ENCODE measurements around the gene TMF1. TPM values are rescaled to one million over a fixed set of nuclear protein-coding genes. Genes with fewer than 3 reads are reported as not detected.

The TMF1 gene
- total RNA-seq, 1 donor from 2014 or later = 32.2 TPM

DNA sequence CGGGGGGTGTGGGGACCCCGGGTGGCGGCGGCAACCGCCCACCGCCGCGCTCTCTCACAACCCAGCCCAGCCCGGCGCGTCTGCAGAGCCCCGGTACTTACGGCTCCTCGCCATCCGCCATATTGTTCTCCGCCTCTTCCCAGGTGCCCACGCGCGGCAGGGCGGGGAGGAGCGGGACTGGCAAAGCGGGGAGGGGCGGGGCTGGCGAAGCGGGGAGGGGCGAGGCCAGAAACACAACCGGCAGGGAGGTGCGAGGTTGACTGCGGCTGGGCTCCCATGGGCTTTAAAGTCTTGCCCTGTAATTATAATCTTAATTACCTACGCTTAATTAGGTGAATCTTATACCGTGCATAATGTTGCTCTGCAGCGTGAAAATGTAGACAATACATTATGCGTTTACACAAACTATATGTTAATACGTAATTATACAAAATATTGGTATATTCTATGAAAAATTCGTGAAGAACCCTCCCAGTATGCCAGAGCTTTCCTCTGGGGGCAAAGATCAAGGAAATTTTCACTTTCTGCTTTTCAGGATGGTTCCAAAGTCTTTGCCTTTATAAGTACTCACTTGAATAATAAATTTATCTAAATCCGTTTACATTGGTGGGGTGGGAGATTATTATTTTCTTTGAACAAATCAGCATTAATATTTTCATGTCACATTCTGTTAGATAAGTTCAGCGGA is 28.2 kb upstream of the TMF1 start, which contains the start of gene UBA3:
TSS of gene UBA3 (minus strand) at position 133 of the 688 bp plus-strand sequence. CDS start at position 121, 12 bp downstream.
- DNase-seq (ENCODE audit: low read depth, low spot score) = peak; percentile 49

DNA sequence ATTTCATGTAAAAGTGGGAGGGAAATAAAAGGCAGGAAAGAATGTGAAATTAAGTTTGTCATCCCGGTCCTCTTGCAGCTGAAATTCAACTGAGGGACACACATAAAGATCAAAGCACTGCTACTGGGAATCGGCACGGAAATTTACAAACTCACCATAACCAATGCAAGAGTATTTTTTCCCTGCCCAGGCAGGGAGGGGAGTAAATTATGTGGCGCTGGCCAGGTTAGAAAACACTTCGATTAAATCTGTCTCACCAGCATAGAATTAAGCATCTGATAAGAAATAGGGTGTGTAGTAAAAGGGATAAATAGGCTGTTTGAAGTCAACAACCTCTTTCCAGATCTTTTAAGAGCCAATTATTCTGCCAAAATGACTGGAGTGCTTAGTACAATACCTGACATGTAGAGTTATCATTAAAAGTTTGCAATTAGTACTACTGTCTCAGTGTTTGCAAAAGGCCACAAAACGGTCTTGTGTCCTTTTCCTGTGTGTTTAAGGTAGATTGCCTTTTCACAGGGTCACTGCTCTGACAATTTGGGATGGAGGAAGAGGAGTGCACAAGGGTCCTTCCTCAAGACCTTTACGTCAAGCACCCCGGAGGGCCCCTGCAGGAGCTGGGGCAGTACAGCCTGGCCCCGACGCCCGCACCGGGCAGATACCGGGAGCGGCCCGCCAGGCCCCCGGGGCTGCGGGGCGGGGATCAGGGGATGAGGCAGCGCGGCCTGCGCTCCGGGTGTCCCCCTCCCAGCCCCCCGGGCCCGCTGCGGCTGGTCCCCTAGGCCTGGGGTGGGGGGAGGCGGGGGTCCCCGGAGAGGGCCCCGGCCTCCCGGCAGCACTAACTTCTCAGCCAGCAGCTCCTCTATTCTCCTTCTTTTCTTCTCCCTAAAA is 27.4 kb upstream of the TMF1 start:
- DNase-seq (ENCODE audit: low read depth, low spot score) = no peak

DNA sequence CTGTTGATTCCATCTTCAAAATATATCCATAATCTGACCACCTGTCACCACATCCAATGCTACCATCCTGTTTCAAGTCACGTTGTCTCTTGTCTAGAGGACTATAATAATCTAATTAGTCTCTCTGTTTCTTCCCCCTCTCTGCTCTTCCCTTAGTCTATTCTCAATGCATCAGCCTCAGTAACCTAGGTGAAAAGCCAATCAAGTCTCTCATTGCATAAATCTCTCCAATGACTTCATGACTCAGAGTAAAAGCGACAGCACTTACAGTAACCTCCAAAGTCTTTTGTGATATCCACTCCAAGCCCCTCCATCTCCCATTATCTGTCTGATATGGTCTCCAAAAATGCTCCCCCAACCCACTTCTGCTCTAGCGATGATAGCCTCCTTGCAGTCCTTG is 20.8 kb upstream of the TMF1 start:
- no peak for DNase-seq (ENCODE audit: low read depth, low spot score)

DNA sequence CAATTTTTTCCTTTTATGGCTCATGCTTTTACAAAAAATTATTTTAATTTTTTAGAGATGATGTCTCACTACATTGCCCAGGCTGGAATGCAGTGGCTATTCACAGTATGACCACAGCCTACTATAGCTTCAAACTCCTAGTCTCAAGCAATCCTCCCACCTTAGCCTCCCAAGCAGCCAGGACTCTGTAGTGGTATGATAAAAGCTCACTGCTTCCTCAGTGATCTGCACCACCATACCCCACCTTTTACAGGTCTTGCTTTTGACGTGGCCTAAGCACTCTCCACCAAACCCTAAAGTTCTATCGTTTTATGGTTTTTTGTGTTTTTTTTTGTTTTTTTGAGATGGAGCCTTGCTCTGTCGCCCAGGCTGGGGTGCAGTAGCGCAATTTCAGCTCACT is 14.0 kb upstream of the TMF1 start:
- no peak for DNase-seq (ENCODE audit: low read depth, low spot score)

DNA sequence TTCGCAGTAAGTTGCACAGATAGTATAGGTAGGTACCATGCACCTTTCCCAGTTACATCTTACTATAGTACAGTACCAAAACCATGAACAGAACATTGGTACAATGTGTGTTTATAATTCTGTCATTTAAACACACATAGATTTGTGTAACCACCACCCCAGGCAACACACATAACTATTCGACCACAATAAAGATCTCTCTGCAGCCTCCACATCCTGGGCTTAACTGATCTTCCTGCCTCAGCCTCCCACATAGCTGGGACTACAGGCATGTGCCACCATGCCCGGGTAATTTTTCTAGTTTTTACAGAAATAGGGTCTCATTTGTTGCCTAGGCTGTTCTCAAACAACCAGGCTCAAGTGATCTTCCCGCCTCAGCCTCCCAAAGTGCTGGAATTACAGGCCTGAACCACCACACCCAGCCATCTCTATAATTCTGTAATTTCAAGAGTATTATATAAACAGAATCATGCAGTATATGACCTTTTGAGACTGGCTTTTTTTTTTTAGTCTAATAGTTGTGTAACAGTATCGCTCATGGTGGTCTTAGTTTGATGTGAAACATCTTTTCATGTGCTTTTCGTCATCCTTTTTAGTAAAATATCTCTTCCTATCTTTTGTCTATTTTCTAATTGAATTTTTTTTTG is 13.3 kb upstream of the TMF1 start:
- DNase-seq (ENCODE audit: low read depth, low spot score) = no peak

DNA sequence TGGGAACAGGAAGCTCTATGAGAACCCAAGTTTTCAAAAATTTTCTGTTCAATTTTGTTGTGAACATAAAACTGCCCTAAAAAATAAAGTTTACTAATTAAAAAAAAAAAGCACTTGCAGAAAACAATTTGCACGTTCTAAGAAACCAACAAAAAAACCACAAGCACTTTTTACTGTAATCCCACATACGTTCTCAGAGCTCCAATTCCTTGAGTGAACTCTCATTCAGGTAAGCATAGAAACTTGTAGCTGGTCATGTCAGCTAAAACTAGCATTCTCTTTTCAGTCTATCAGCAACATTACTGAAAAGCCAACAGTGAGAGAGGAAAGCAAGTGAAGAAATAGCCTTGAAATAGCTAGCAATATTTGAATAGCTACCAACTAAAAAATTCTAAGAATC is 11.5 kb upstream of the TMF1 start:
- DNase-seq (ENCODE audit: low read depth, low spot score) = no peak

DNA sequence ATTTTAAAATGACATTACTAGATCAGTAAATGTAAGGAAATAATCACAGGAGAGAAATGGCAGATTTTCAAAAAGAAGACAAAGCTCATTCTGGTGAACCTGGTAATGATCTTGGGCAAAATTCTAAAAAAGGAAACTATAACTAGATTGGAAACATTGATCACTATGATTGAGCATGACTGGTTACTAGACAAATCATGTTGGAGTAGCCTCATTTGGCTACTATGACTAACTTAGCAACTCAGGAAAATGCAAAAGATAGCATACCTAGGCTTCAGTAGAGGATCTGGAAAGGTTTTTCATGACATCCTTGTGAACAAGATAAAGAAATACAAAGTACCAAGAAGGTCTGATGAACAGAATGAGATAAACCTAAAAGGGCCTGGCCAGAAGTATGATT is 7.6 kb upstream of the TMF1 start:
- no peak for DNase-seq (ENCODE audit: low read depth, low spot score)

DNA sequence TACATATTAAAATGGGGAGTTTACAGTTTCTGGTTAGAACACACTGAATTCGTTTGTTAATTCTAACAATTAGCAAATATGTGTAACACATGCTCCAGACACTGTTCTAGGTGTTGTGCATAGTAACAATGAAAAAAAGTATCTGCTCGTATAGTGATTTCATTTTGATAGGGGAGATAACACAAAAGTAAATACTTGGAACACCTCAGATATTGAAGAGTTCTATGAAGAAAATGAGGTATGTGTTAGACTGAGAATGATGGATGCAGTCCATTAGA is 6.8 kb upstream of the TMF1 start:
- DNase-seq (ENCODE audit: low read depth, low spot score) = no peak

DNA sequence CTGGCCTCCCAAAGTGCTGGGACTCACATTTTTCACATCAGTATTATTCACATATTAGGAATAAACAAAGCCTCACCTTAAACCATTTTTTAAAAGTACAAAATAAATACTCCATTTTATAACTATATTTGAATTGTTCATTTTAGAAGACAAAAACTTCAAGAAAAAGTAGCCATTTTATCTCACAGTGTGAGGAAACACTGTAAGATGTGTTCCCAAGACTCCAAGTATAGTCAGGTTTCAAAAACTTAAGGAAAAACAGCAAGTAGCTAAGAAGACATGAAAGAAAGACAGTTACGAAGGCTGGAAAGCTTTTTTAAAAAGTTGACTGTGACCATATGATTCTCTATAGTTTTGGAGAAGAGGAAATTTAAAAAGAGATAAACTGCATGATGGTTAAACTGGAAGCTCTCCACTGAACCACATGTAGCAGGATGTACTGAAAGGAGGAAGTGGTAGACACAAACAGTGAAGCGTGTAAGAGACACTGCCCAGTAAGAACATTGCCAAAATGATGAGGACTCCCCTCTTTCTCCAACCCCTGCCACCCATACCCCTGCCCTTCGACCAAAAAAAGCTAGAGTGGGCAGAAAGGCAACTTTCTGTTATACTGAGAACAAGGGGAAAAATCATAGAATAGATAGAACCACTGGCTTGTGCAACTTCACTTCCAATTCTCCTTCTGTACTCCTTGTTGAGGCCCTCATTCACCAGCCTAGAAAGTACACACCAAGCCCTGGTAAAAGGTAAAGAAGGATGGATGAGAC is 6.2 kb upstream of the TMF1 start:
- no peak for DNase-seq (ENCODE audit: low read depth, low spot score)

DNA sequence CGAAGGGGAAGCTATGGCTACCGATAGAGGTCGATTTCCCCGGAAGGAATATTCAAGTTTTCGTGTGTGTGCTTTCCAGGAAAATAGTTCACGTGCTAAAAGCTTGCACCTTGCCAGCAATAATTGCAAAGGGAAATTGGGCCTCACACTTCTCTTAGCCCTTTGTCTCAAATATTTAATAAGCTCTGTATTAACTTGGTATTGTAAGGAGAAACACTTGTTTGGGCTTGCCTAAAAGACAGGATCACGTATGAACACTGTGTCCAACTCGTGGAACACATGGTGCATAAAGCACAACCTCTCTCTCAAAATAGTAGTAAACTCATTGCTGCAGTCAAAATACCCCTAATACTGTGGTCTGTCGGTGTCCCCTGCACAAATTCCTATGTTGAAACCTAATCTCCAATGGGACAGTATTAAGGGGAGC is 352 bp upstream of the TMF1 start:
- DNase-seq (ENCODE audit: low read depth, low spot score) = no peak

DNA sequence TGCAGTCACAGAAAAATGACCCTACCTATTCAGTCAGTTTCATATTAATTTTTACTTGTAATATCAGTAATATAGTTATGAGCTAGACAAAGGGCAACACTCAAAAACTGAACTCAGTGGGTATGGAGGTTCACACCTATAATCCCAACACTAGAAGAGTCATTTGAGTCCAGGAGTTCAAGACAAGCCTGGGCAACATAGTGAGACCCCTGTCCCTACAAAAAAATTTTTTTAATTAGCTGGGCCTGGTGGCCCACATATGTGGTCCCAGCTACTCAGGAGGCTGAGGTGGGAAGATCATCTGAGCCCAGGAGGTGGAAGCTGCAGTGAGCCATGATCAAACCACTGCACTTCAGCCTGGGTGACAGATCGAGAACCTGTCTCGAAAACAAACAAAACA is 3.1 kb downstream of the TMF1 start:
- no peak for DNase-seq (ENCODE audit: low read depth, low spot score)

DNA sequence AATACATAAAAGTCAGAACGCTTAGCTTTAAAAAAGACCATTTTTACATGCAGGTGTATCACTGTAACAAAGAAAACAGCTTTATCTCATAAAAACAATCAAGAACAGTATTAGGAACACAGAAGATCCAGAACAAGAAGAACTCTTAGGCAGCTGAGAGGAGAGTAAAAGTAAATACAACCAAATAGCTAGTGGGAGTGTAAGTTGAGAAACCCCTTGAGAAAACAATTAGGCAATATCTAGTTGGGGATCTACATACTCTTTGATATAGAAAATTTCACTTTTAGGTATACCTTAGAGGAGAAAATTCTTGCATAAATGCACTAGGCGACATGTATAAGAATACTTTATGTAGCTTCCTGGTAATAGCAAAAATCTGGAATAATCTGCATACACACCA is 7.5 kb downstream of the TMF1 start:
- DNase-seq (ENCODE audit: low read depth, low spot score) = no peak

DNA sequence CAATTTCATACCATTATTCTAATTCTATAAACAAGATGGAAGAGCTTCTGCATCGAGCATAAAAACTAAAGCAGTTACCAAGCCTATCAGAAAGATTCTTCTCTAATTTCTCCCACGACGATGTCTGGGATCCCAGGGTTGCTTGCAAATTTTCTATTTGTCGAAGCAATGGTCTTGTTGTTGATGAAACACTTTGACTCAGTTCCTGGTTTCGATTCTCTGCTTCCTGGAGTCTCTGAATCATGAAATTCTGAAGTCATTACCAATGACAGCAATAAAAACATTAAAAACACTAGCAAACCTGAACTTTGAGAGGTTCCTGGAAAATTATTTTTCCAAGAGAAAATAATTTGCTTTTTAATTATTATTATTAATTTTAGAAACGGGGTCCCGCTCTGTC is 18.7 kb downstream of the TMF1 start:
- DNase-seq (ENCODE audit: low read depth, low spot score) = peak; percentile 89

DNA sequence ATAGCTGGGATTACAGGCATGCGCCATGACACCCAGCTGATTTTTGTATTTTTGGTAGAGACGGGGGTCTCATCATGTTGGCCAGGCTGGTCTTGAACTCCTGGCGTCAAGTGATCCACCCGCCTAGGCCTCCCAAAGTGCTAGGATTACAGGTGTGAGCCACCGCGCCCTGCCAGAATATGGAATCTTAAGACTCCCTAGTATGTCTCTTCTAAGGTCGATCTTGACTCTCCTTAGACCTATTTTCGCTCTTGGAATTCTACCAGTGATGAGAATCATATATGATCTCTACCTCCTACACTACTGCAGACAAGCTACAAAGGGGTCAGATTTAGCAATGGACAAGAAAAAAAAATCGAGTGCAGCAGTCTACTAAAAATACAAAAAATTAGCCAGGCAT is 19.4 kb downstream of the TMF1 start:
- no peak for DNase-seq (ENCODE audit: low read depth, low spot score)

DNA sequence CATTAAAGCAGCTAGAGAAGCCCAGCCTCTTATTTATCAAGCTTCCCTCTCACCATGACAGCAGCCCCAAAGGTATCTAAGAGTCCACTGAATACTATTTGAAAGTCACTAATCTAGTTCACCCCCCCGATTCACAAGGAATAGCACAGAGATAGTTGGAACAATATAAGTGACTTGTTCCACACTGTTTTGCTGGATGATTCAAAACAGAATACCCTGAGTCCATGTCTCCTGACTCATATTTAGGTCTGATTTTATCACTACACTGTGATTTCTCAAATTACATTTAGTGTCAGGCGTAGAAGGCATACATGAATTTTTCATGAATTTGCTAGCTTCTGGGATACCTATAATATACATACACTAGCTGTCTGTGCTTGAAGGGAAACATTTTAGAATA is 20.0 kb downstream of the TMF1 start:
- DNase-seq (ENCODE audit: low read depth, low spot score) = no peak

DNA sequence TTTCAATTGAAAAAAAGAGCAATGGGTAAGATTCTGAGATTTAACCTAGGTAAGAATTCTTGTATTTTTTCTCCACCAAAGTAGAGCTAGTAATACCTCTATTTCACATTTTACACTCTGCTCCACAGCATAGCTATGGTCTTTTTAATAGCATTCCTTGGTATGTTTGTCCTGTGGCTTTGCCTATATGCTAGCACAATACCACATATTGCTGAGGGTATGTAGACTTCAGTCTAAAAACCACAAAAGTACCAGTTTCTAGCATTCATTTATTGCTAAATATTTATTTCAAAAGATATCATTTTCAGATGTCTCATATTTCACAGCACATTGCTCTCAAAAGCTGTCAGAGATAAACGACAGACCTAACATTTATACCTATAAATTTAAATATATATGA is 20.5 kb downstream of the TMF1 start:
- no peak for DNase-seq (ENCODE audit: low read depth, low spot score)

DNA sequence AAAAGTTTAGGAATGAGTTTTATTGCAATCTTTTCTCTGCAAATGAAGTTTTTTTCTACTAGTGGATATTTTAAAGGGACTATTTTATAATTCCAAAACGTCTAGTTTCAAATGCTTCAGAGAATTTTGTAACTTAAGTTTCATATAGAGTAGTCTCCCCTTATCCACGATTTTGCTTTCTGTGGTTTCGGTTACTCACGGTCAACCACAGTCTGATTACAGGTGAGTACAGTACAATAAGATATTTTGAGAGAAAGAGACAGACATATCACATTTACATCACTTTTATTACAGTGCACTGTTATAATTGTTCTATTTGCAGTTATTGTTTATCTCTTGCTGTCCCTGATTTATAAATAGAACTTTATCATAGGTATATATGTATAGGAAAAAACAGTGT is 31.3 kb downstream of the TMF1 start:
- no peak for DNase-seq (ENCODE audit: low read depth, low spot score)

DNA sequence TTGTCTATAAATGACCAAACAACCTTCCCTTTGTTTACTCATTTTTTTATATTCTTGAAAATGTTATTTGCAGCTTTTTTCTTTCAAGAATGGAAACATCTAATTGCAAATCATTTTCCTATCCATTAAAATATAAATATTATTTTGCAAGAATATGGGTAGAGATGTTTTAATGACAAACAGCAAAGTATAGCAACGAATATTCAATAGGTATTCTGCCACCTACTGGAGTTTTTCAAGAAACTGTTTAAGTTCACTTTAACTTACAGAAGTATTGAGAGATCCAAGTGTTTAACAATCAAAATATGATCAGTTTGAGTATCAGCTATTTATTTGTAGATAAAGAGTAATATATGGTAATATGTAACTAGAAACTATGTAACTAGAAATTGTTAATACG is 31.7 kb downstream of the TMF1 start:
- no peak for DNase-seq (ENCODE audit: low read depth, low spot score)

DNA sequence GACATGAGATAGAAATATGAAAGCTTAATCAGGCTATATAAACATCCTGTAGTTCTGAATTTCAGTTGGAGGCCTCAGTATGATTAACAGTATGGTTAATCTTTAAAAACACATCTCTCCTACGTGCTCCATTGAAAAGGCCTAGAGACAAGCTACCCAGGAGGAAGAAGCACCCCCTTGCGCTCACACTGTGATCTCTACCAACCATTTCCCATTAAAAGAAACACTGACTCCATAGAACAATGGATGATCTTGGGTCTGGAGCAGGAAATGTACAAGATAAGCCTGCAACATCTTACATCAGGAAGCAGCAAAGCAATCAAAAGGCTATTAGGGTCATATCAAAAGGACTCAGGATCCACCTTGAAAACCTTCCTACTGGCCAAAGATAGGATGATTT is 35.2 kb downstream of the TMF1 start:
- no peak for DNase-seq (ENCODE audit: low read depth, low spot score)

DNA sequence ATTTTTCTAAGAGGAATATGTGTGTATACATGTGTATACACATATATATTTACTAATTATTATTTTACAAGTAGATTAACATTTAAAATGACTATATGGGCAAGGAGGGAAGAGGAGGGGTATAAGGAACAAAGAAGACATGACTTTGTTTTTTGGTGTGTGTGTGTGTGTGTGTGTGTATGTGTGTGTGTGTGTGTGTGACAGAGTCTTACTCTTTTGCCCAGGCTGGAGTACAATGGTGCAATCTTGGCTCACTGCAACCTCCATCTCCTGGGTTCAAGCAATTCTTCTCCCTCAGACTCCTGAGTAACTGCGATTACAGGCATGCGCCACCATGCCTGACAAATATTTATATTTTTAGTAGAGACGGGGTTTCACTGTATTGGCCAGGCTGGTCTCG is 36.0 kb downstream of the TMF1 start:
- no peak for DNase-seq (ENCODE audit: low read depth, low spot score)

DNA sequence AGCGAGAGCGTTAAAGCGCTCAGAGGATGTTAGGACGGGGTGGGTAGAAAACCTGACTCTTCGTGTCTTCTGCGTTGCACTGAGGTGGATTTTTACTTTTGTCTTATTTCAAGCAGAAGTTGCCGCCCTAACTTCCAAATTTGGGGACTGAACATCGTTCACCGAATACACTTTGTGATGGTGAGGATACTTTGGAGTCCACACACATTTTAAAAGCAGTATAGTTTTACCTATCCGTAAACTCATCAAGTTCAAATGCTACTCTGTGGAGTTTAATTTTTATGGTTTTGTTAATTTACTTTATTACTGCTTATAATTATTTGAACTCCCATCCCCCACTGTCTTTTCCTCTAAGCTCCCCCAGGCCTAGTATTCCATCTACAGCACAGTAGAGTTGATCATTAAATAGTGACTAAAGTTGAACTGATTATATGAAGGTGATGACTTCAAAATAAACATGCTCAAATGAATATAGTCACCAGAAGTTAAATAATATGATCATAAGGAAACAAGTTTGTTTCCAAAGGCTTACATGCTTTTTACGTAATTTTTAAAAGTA is 38.0 kb downstream of the TMF1 start:
- DNase-seq (ENCODE audit: low read depth, low spot score) = no peak

All from pulmonary artery endothelial cell (primary cell).